K562 (cell line): ENCODE data around the gene NEK1. TPM values are rescaled to one million over a fixed set of nuclear protein-coding genes. Genes with fewer than 3 reads are reported as not detected.

Experiments used
- ATAC-seq: fragments of 200-7000 bp; cut with Tn5 transposase; 3 replicates; pipeline ENCODE4 v1.9.1; 2020; ENCODE audit warnings: moderate library complexity
- BruUV-seq: library from RNA; stranded (reverse); fragments of 400-500 nt; replicated peaks from 2 replicates; lab custom pipeline; 2021; lab: Mats Ljungman, UMichigan
- CTCF ChIA-PET: fragments of 300-600 bp; formaldehyde crosslinking; extraction: SDS; loops from one replicate; lab custom pipeline; 2021; ENCODE audit warnings: low intra/inter-chr PET ratio; lab: Yijun Ruan, JAX
- POLR2A ChIA-PET: fragments of 300-600, 350-650 bp; sonication (Branson Sonifier 250); formaldehyde crosslinking; extraction: SDS; loops from one replicate; lab custom pipeline; 2021; ENCODE audit warnings: antibody characterized with exemption, inconsistent platforms; lab: Yijun Ruan, JAX
- DNase-seq, 4 experiments: peaks; one replicate each; pipeline versions ENCODE4 v3.0.0 to v3.0.0-alpha.2; 2011 to 2018; ENCODE audit warnings: low spot score in 3 of 4, mixed read lengths in 3 of 4; ENCODE audit errors: extremely low read depth in 1 of 4
- FAIRE-seq: peaks from 2 replicates; lab custom pipeline; 2011; peaks lifted over from hg19 to GRCh38; lab: Jason Lieb, UNC
- H2AFZ ChIP-seq: 2 replicates; pipeline ENCODE4 v1.6.0; 2011; ENCODE audit warnings: low read depth, low read length, control low read depth, inconsistent platforms
- H3K27ac ChIP-seq: fragments of 200-600 bp; 3 replicates; pipeline ENCODE4 v1.8.0; 2011; ENCODE audit warnings: low read depth, mild to moderate bottlenecking, control low read depth, inconsistent platforms, low read length, moderate library complexity, mixed read lengths; ENCODE audit errors: extremely low read depth
- H3K27me3 ChIP-seq, 2 experiments: fragments of 300-600 bp in 1 of 2; 2 replicates in 1 of 2; 3 replicates in 1 of 2; pipeline versions ENCODE4 v1.6.0 to v1.8.0; 2011; ENCODE audit warnings: inconsistent platforms in 2 of 2, low read length in 2 of 2, mild to moderate bottlenecking in 1 of 2, mixed read lengths in 1 of 2, moderate library complexity in 1 of 2; ENCODE audit not compliant: control insufficient read depth in 2 of 2, insufficient read depth in 2 of 2
- H3K36me3 ChIP-seq: fragments of 300-600 bp; 3 replicates; pipeline ENCODE4 v1.8.0; 2011; ENCODE audit warnings: mild to moderate bottlenecking, low read length, inconsistent platforms; ENCODE audit not compliant: control insufficient read depth, insufficient read depth
- H3K4me1 ChIP-seq, 2 experiments: fragments of 200-600 bp in 1 of 2; replicated peaks in 1 of 2; 2 replicates in 1 of 2; 3 replicates in 1 of 2; pipeline versions ENCODE4 v1.5.1 to v1.8.0; 2011; ENCODE audit warnings: inconsistent platforms in 2 of 2, low read length in 2 of 2, mild to moderate bottlenecking in 1 of 2, mixed read lengths in 1 of 2, moderate library complexity in 1 of 2; ENCODE audit not compliant: control insufficient read depth in 2 of 2, insufficient read depth in 2 of 2
- H3K4me2 ChIP-seq: 2 replicates; pipeline ENCODE4 v1.6.1; 2011; ENCODE audit warnings: low read length, control low read depth, inconsistent platforms, mixed read lengths; ENCODE audit not compliant: insufficient read depth
- H3K4me3 ChIP-seq: fragments of 200-600 bp; sonication (generic), shearing (Covaris generic); 2 replicates; pipeline ENCODE4 v1.5.1; 2016; ENCODE audit warnings: control low read depth, inconsistent platforms
- H3K79me2 ChIP-seq: fragments of 200-600 bp; 3 replicates; pipeline ENCODE4 v1.8.0; 2011; ENCODE audit warnings: low read length, inconsistent platforms; ENCODE audit not compliant: control insufficient read depth, insufficient read depth
- H3K9ac ChIP-seq, 2 experiments: 2 replicates each; pipeline versions ENCODE4 v1.6.0 to v1.6.1; 2011; ENCODE audit warnings: low read depth in 2 of 2, low read length in 2 of 2, control low read depth in 1 of 2, inconsistent platforms in 1 of 2, mild to moderate bottlenecking in 1 of 2, mixed read lengths in 1 of 2; ENCODE audit not compliant: insufficient read depth in 1 of 2
- H3K9me1 ChIP-seq: one replicate; pipeline ENCODE4 v1.6.0; 2011; ENCODE audit warnings: inconsistent platforms, mild to moderate bottlenecking, low read length, moderate library complexity; ENCODE audit not compliant: control insufficient read depth, insufficient read depth
- H3K9me3 ChIP-seq: replicated peaks from 2 replicates; pipeline ENCODE4 v1.5.1; 2011; ENCODE audit warnings: low read depth, low read length, inconsistent platforms; ENCODE audit not compliant: control insufficient read depth, insufficient read depth
- H4K20me1 ChIP-seq: replicated peaks from 2 replicates; pipeline ENCODE4 v1.6.1; 2011; ENCODE audit warnings: low read length, inconsistent platforms, mixed read lengths; ENCODE audit not compliant: control insufficient read depth, insufficient read depth
- EWSR1 ChIP-seq: fragments of 450-650 bp; IDR thresholded peaks from 2 replicates; pipeline ENCODE4 v1.6.1; 2018; ENCODE audit warnings: borderline replicate concordance, mild to moderate bottlenecking, low read depth, moderate library complexity; ENCODE audit not compliant: partially characterized antibody
- HDAC1 ChIP-seq, 2 experiments: fragments of 450-650 bp; IDR thresholded peaks; 2 replicates each; pipeline ENCODE4 v1.6.1; 2016 to 2017; ENCODE audit warnings: inconsistent platforms in 1 of 2, mild to moderate bottlenecking in 1 of 2, moderate library complexity in 1 of 2
- POLR2G ChIP-seq: fragments of 200-400 bp; formaldehyde crosslinking; IDR thresholded peaks from 2 replicates; pipeline ENCODE4 v1.6.1; 2017; ENCODE audit warnings: low read depth, mild to moderate bottlenecking, antibody characterized with exemption, low read length, moderate library complexity
- RBM15 ChIP-seq: fragments of 200-400 bp; formaldehyde crosslinking; IDR thresholded peaks from 2 replicates; pipeline ENCODE4 v1.6.1; 2018; ENCODE audit warnings: mild to moderate bottlenecking, low read length, moderate library complexity; ENCODE audit not compliant: insufficient read depth
- RBM39 ChIP-seq: fragments of 200-400 bp; formaldehyde crosslinking; optimal IDR thresholded peaks from 2 replicates; pipeline ENCODE3; 2018; ENCODE audit warnings: low read depth, low read length
- SRSF9 ChIP-seq: fragments of 200-400 bp; formaldehyde crosslinking; IDR thresholded peaks from 2 replicates; pipeline ENCODE4 v1.6.1; 2017; ENCODE audit warnings: low read depth, low read length, borderline replicate concordance
- TBP ChIP-seq: optimal IDR thresholded peaks from 2 replicates; pipeline ENCODE3; 2011; ENCODE audit warnings: low read depth, low read length, improper control_type of control experiment
- TCF15 ChIP-seq: fragments of 250-450 bp; sonication (Bioruptor Pico); IDR thresholded peaks from 2 replicates; pipeline ENCODE4 v1.8.0; 2022; ENCODE audit warnings: moderate library complexity, mild to moderate bottlenecking, inconsistent platforms
- TFE3 ChIP-seq: fragments of 450-650 bp; formaldehyde crosslinking; IDR thresholded peaks from 2 replicates; pipeline ENCODE4 v1.4.0; 2020; ENCODE audit warnings: mild to moderate bottlenecking, mixed read lengths
- THRA ChIP-seq: fragments of 450-650 bp; IDR thresholded peaks from 2 replicates; pipeline ENCODE4 v1.6.1; 2017; ENCODE audit warnings: mild to moderate bottlenecking, moderate library complexity
- TRIM28 ChIP-seq: fragments of 450-650 bp; IDR thresholded peaks from 2 replicates; pipeline ENCODE4 v1.6.1; 2017
- ZBED1 ChIP-seq: IDR thresholded peaks from 2 replicates; pipeline ENCODE4 v1.6.1; 2014
- ZNF253 ChIP-seq: fragments of 250-450 bp; sonication (Bioruptor Pico); conservative IDR thresholded peaks from 2 replicates; pipeline ENCODE4 v1.6.1; 2021; ENCODE audit warnings: mild to moderate bottlenecking
- ZNF584 ChIP-seq: fragments of 200-800 bp; sonication (Bioruptor generic); IDR thresholded peaks from 2 replicates; pipeline ENCODE4 v1.6.1; 2016; ENCODE audit warnings: low read depth, mild to moderate bottlenecking, missing genetic modification characterization, missing compliant biosample characterization
- WGBS: fragments of 100-300 bp; shearing (Covaris generic); methylation state at CpG from one replicate; pipeline ENCODE4 v1.1.6; 2016; ENCODE audit warnings: low coverage, mixed read lengths; ENCODE audit not compliant: insufficient coverage; ENCODE audit errors: missing lambda C conversion rate; 5-methylcytosine and 5-hydroxymethylcytosine counted together
- in situ Hi-C: fragments of 300-500 bp; cut with MboI; formaldehyde crosslinking; loops from 4 replicates; pipeline ENCODE4 v1.15.0; 2018; ENCODE audit warnings: inconsistent platforms, mixed read lengths
- intact Hi-C: fragments of 100-400 bp; cut with micrococcal nuclease; formaldehyde crosslinking; loops from 2 replicates; pipeline ENCODE4 v1.14.2; 2022
- polyA plus RNA-seq, 8 experiments: library from polyadenylated mRNA; depleted of rRNA in 4 of 8; stranded (reverse) in 5 of 8; unstranded in 3 of 8; fragments of >200 nt; fragmentation: Nextera tagmentation in 2 of 8; fragmentation: Illumina TruSeq in 1 of 8; extraction: Ambion mirVana in 2 of 8; extraction: Trizol in 1 of 8; gene quantifications; 2 replicates each; pipeline versions ENCODE4 v1.2.1 to v1.2.3, GENCODE V29; 2011 to 2014; ENCODE audit warnings: inconsistent platforms in 1 of 8, missing spikeins in 1 of 8
- total RNA-seq, 7 experiments: library from RNA; depleted of rRNA in 6 of 7; stranded (reverse); fragments of >200 nt in 6 of 7; fragmentation: Illumina TruSeq in 2 of 7; extraction: Trizol in 2 of 7; gene quantifications; 2 replicates each; pipeline versions ENCODE4 v1.2.1 to v1.2.3, GENCODE V29; 2011 to 2021; ENCODE audit warnings: low replicate concordance in 1 of 7
- TF ChIP-seq, protein P1 (sequence below): fragments of 250-450 bp; sonication (Bioruptor Pico); IDR thresholded peaks from 2 replicates; pipeline ENCODE4 v1.5.0; 2020; ENCODE audit warnings: mild to moderate bottlenecking, borderline replicate concordance
- TF ChIP-seq, protein P2 (sequence below): fragments of 250-450 bp; sonication (Bioruptor Pico); IDR thresholded peaks from 2 replicates; pipeline ENCODE4 v1.5.0; 2020; ENCODE audit warnings: mild to moderate bottlenecking

Gene NEK1
- total and polyA plus RNA-seq, 9 of the 15 experiments (the other 6 are each of a cell fraction or from before 2014, with no cell fraction given): 6.2 to 15.7 (median 10.3) TPM

DNA sequence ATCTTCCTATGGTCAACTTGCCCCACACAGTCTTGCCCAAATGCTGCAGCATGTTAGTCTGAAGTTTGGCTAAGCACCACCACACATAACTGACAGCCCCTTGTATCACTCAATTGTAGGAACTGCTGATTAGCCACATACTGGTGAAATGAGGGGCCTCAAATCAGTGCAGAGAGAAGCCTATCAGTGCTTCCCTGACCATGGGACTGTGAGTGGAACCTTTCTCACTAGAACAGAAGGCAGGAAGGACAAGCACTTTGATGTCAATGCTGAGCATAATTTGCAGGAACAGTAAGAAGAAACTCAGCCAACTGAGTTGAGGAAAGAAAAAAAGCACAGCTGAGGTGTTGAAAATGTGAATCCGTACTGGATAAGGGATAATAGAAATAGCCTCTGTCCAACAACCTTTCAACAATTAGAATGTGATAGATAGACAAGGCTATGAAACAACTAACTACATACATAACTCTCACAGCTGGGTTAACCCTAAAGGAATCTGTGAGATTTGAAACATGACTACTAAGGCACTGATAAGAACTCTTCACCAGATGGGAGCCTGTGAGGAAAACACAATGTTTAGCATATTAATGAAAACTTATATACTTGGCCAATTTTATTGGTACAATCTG lies 205.1 kb downstream of the NEK1 start:
- H2AFZ ChIP-seq: no peak overlapping the region
- H3K9me1 ChIP-seq: no peaks in the 10 kb centered on the region
- H3K27ac ChIP-seq: no peak overlapping the region
- H3K4me3 ChIP-seq: no peak overlapping the region
- CTCF ChIA-PET: no interaction called here
- H3K9ac ChIP-seq: no peak overlapping the region
- ATAC-seq (no peak), DNase-seq (no peak), FAIRE-seq (no peak)
- no peaks in the 10 kb centered on the region for H4K20me1 ChIP-seq
- in situ Hi-C loops (no loop called here), intact Hi-C loops (no loop called here)
- POLR2A ChIA-PET: no interaction called here
- H3K9me3 ChIP-seq: no peaks in the 10 kb centered on the region
- no peaks in the 10 kb centered on the region for H3K4me1 ChIP-seq
- H3K79me2 ChIP-seq: no peaks in the 10 kb centered on the region
- BruUV-seq: no TSS peak
- no peaks in the 10 kb centered on the region for H3K27me3 ChIP-seq
- 50% methylated on average over 1 of the region's 1 CpG for whole genome bisulfite sequencing
- H3K4me2 ChIP-seq: no peak overlapping the region
- H3K36me3 ChIP-seq: 0 out of 3 replicates have a peak, but pooled peaks cover 3% of the 10 kb centered on the region
- TF ChIP-seq ZBED1 (no peak), ZNF253 (CRISPR knock-in tag) (no peak), RBM39 (no peak), TRIM28 (no peak), SRSF9 (no peak), ZNF584 (CRISPR knock-in tag) (no peak), TBP (no peak), RBM15 (no peak), HDAC1 (IDR thresholded peaks at IDR 0.05) (no peak), EWSR1 (no peak), TCF15 (CRISPR knock-in tag) (no peak), THRA (no peak), TFE3 (no peak), POLR2G (no peak)
- TF ChIP-seq, protein P1, sequence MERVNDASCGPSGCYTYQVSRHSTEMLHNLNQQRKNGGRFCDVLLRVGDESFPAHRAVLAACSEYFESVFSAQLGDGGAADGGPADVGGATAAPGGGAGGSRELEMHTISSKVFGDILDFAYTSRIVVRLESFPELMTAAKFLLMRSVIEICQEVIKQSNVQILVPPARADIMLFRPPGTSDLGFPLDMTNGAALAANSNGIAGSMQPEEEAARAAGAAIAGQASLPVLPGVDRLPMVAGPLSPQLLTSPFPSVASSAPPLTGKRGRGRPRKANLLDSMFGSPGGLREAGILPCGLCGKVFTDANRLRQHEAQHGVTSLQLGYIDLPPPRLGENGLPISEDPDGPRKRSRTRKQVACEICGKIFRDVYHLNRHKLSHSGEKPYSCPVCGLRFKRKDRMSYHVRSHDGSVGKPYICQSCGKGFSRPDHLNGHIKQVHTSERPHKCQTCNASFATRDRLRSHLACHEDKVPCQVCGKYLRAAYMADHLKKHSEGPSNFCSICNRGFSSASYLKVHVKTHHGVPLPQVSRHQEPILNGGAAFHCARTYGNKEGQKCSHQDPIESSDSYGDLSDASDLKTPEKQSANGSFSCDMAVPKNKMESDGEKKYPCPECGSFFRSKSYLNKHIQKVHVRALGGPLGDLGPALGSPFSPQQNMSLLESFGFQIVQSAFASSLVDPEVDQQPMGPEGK (CRISPR knock-in tag): no peak
- TF ChIP-seq, protein P2, sequence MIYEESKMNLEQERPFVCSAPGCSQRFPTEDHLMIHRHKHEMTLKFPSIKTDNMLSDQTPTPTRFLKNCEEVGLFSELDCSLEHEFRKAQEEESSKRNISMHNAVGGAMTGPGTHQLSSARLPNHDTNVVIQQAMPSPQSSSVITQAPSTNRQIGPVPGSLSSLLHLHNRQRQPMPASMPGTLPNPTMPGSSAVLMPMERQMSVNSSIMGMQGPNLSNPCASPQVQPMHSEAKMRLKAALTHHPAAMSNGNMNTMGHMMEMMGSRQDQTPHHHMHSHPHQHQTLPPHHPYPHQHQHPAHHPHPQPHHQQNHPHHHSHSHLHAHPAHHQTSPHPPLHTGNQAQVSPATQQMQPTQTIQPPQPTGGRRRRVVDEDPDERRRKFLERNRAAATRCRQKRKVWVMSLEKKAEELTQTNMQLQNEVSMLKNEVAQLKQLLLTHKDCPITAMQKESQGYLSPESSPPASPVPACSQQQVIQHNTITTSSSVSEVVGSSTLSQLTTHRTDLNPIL (CRISPR knock-in tag): no peak
